Stimulated activated naive CD4-positive, alpha-beta T cell treated with Interleukin-2 at 50 U/mL for 16 hours (primary cell): ENCODE results near the gene ABLIM1.

Source experiments
- DNase-seq: peaks from one replicate; lab custom pipeline; 2025; lab: John Stamatoyannopoulos, UW

The ABLIM1 gene

DNA sequence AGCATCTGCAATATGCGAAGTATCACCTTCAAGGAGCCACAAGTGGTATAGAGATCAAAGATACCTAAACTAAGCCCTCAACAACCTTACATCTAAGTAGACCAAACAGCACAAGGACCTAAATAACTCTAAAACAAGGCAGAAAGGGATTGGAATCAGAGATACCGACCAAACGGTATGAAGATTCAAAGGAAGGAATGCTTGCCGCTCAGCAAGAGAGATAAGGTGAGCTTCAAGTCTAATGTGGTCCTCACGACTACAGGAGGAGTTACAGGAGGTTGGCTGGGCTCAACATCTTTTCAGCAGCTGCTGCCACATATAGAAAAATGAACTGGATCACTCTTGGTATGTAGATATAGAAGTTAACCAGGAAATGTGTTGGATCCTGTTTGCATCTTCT, 11.6 kb downstream of the ABLIM1 start:
- no peak for DNase-seq

GRCh38 chr10:114645706-114646105, 12.4 kb downstream of the ABLIM1 start:
- no peak for DNase-seq

GRCh38 chr10:114643158-114643557, 14.9 kb downstream of the ABLIM1 start:
- no peak for DNase-seq

DNA sequence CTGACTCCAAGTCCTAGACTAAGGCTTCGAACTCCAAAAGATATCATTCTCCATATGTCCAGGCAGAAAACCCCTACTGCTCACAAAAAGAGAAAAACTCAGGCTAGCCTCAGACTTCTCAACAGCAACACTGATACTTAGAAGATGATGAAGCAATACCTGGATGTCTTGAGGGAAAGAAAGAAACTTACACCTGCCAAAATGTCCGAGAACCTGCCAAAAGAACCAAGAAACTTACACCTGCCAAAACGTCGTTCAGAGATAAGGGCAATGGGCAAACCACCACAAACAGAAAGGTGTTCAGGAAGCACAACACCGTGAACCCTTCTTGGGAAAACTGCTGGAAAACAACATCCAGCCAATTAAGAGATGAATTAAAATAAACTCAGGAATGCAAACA, 15.3 kb downstream of the ABLIM1 start:
- no peak for DNase-seq

DNA sequence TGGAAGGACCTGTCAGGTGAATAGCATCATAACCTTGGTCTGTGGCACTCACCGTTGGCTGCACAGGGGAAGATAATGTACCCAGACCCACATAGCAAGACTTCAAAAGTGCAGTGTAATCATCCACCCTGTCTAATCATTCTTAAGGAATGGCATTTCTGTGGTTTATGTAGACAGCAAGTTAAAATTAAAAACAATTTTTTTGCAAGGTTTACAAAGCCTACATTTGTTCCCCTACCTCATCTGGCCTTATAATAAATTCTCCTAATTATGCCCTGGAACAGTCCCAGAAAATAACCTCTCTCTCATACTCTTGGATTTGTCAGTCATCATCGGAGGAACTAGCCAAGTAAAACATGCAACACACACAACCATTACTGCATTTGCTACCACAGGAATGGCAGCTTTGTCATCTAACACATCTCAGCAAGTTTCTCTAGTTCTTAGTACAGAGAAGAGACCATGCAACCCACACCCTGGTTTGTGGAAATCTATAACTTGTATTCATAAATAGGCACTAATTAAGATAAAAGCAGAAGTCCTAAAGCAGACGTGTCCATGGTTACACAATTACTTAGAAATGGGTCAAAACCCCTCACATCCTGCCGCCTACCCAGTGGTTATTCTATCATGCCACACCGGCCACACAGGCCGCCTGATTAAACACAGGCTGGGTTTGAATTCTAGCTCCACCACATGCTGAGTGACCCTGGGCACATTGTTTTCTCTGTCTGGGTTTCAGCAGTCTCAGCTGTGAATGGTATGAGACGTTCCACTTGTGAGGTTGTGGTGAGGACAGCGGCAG, 19.1 kb downstream of the ABLIM1 start:
- DNase-seq = no peak

DNA sequence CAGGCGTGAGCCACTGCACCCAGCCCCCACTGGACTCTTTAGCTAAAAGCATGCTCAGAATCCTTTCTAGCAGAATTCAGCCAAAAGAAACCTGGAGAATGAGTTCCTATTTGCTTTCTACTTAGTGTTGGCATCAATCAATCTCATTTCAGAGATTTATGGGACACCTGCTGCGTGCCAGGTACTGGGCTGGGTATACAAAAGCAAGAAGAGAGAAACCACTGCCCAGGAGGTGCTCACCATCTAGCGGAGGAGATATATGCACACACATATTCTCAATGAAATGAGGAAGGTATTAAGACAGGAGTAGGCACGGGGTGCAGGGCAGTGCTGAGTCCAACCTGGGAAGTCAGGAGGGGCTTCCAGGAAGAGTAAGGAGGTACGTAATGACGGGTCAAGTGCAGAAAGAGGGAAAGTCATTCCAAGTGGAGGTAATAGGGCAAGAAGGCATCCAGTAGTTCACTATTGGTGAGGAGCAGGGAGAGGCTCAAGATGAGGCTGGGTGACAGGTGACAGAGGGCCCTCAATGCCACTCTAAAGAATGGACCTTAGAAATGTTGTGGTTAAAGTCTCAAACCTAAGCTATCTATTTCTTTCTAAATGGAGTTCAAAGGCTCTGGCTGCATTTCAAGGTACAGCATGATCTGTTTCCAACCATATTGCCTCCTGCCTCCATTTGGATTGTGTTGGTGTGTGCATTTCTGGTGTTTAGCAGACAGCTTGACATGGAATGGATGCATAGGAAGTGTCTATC, 22.1 kb downstream of the ABLIM1 start:
- no peak for DNase-seq

DNA sequence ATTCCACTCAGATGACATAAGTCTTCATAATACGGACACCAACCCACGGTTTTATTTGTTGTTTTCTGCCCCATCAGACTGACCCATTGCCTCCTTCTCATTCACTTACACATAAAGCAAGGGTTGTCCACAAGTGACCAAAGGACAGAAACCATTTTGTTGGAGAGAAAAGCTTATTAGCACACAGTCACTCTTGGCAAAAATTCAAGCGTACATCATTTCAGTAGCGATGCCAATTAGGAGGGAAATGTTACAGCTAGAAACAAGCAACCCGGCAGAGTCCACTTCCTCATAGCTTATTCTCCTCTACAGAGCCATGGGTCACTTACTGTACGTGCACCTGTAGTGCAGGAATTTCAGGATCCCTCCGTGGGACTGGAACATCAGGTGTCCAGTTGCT, 23.0 kb downstream of the ABLIM1 start:
- DNase-seq = no peak

DNA sequence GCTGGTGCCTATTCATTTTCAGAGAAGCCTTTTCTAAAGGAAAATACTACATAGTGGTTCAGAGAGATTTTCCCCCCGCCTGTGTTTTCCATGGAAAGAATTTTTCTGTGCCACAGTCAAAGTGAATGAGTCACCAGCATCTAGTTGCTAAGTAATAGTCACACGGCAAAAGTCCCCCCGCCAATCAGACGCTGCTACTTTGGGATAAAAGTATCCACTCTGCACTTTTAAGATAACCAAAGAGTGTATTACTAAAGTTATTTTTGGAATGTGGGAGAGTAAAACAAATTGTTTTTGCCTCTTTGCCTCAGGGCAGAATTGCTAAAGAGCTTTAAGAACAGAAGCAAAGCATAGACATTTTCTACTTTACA, 23.5 kb downstream of the ABLIM1 start:
- DNase-seq = no peak

GRCh38 chr10:114632869-114633715, 25.0 kb downstream of the ABLIM1 start:
- DNase-seq = no peak

DNA sequence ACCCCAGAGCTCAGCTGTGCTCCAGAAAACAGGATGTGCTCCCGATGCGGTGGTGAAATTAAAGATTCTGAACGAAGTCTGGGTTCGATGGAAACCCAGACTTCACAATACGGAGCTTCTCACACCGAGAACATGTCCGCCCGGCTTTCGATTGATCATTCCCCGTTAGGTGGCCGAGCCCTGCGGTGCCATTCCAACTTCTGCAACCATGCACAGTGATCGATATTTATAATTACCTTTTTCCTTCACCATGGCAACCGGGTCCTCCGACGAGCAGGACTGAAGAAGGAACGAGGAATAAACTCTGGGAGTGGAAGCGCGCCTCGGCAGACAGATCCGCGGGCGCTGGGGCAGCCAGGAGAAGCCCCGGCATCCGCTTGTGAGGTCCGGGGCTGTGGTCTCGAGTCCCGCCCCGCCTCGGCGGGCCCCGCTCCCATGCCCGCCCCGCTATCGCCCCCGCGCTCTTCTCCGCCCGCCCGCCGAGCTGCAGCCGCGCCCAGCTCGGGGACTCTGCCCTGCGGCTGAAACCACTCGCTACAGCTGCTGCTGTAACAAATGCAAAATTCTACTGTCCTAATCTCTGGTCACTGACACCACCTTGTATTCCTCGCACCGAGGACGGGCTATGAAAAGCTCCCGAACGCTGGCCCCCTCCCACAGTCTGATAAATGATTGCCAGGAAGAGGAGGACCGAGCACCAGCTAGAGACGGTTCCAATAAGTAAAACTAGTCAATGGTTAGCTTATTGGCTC, 26.2 kb downstream of the ABLIM1 start:
- DNase-seq = no peak

DNA sequence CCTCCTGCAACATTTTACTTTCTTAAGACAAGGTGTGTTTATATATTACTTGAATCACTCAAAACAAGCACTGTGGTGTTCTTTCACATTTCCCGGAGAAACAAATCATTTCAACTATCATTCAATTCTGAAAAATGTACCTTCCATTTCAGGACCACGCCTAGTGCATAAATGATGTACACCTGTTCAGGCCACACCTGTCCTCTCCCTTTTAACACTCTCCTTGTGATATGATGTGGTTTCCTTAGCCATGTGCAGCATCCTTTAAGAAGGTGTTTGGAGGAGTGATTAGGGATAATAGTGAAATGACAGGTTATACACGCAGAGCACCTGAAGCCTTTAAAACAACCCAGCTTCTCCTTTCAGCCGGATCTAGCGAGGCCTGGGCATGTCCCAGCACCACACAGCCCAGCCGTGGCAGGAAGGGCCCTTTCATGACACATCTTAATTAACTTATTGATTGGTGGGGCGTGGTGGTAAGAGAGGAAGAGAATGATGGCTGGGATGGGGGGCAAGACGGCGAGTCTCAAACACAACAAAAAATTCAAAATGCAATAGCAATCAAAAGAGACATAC, 26.9 kb downstream of the ABLIM1 start:
- DNase-seq = no peak

DNA sequence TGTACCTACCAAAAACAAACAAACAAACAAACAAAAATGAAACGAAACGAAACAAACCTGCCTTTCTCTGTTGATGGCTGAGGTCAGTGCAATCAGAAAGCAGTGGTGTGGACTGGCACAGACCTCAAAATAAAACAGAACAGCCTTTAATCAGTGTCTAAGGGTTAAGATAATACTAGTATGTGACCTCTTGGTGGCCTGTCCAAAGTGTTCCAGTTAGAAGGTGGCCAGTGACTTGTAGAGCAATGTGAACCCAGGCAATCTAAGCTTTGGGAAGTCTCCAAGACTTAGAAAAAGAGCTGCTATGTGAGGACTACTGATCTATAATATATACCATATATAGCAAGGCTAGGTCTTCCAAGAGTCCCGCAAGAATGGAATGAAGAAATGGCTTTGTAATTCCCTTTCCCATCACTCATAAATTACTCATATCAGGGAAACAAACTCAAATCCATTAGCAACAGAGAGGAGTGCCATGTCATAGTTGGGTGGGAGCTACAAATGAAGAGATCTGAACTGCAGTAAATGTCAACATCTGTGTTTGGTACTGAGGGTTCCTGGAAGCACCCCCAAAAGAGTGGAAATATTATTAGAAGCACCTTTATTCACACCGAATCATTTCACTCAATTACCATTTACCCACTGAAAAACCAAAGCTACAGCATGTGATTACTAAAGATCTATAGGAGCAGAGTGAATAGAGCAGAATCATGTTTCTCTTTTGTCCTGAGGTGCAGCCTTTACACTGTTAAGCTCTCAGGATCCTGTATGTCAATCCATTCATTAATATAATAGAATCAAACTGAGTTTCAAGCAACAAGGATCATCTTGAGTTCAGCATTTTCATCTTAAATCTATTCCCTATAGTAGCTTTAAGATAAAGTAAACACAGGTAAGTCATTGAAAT, 28.0 kb downstream of the ABLIM1 start:
- DNase-seq = no peak

DNA sequence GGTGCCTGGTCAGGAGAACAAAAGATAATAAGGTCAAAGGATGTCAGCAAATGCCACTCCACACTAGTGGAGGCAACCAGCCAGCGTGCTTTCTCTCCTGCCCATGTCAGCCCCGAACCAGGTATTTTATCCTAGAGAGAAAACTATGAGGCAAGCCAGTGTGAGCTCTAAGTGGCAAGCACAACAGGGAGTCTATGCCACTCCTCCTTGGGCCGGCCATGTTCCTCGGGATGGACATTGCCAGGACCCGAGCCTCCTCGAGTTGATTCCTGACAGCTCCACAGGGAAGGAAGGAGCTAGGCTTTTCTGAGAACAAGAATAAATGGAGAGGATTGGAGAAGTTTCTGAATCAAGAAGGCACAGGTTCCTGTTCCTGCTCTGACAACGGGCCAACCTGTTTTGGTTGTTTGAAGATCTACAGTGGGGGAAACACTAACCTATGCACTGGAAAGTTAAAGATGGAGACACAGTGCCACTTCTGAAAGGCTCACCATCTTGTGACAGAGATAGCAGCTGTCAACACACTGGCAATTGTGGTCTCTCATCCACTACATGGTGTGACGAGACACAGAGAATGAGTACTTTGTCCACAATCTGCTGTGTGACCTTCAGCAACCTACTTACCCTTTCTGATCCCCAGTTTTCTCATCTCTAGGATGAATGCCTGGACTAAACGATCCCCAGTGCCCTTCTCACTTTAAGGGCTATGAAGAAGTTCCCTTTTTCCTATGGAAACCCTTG, 28.8 kb downstream of the ABLIM1 start:
- DNase-seq = no peak

GRCh38 chr10:114628106-114628505, 30.0 kb downstream of the ABLIM1 start:
- DNase-seq = no peak

DNA sequence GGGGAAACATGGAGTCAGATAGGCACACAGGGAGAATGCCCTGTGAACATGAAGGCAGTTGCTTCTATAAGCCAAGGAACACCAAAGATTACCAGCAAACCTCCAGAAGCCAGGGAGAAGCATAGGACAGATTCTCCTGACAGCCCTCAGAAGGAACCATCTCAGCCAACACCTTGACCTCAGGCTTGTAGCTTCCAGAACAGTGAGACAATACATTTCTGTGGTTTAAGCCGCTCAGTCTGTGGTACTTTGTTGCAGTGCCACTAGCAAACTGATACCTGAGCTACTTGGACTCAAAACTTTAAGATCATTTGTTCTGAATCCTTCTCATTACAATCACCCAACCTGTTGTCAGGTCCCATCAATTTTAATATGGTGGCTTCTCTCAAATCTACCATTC, 31.2 kb downstream of the ABLIM1 start:
- no peak for DNase-seq

DNA sequence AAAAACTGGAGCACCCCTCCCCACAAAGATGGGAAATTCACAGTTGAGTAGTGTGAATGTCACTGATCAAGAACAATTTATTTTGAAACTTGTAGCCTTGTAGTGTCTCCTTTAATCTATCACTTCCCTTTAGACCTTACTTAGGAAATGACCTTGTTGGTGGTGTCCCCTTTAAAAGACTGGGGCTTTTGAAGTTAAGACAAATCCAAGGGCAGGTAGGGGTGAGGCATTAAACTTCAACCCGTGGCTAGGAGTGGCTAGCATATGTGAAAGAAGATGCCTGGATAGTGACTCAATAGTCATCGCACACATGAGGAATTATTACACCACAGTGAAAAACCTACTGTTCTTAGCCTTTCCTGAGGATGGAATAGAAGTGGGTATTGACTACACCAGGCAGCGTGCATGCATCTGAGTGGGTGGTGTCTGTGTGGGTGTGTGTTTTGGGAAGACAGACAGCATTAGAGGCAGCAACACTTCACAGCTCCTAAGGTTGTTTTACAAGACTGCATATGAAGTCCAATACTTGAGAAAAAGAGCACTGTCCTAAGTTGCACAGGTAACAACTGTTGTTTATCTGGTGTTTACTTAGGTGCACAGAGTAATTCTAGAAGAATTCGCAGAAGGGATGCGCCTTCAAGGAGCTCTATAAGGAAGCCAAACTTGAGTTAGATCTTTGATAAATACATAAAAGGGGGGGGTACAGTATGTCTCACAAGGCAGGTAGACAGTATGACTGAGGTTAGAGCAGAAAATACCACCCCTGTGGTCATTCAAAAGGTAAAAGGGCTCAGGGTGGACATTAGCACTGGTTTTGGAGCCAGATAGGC, 32.9 kb downstream of the ABLIM1 start:
- no peak for DNase-seq

GRCh38 chr10:114624422-114624821, 33.7 kb downstream of the ABLIM1 start:
- no peak for DNase-seq

DNA sequence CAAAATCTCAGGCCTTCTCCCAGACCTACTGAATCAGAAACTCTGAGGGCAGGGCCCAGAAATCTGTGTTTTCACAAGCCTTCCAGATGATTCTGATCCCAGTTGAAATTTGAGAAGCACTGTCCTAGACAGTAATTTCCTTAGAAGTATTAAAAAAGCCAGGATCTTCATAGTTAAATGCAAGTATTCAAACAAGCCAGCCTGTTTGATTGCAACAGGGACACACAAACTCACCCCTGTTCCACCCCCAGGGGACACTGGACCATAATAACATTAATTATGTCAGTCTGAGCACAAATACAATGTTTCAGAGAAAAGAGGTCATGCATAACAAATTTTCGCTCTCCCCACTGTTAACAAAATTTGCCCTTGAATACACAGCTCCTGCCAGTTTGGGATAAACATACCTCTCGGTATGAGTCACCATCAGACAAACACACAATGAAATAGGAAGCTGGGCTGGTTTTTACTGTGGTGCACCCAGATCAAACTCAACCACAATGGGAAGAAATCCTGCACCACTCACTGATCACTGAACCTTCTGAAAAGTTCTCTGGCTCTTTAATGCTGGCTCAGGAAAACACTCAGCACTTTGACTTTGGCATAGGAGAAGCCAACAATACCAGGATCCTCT, 34.3 kb downstream of the ABLIM1 start:
- no peak for DNase-seq
